HCT116 (cell line): ENCODE data around the gene COMMD6. TPM values are rescaled to one million over a fixed set of nuclear protein-coding genes. Genes with fewer than 3 reads are reported as not detected.

Source experiments
- ATAC-seq: fragments of 200-7000 bp; cut with Tn5 transposase; 2 replicates; pipeline ENCODE4 v1.9.1; 2020; ENCODE audit warnings: mild to moderate bottlenecking, moderate library complexity
- BruUV-seq: library from RNA; stranded (reverse); fragments of 400-500 nt; replicated peaks from 2 replicates; lab custom pipeline; 2021; lab: Mats Ljungman, UMichigan
- CTCF ChIA-PET: fragments of 300-600 bp; sonication (Branson Sonifier 250); formaldehyde crosslinking; loops from one replicate; lab custom pipeline; 2021; ENCODE audit warnings: antibody characterized with exemption; lab: Charles Lee
- POLR2A ChIA-PET: fragments of 300-600, 350-600 bp; sonication (Branson Sonifier 250); formaldehyde crosslinking; loops from one replicate; lab custom pipeline; 2021; ENCODE audit warnings: antibody characterized with exemption; lab: Charles Lee
- RAD21 ChIA-PET, 2 experiments: fragments of 300-600 bp; sonication (Branson Sonifier 250); formaldehyde crosslinking; loops; one replicate each; lab custom pipeline; 2023; ENCODE audit warnings: low total read pairs in 2 of 2; ENCODE audit not compliant: uncharacterized antibody in 2 of 2, unreplicated experiment in 2 of 2, low non-redundant PET in 1 of 2; lab: Charles Lee
- DNase-seq: peaks from one replicate; pipeline ENCODE4 v3.0.0-alpha.2; 2010; ENCODE audit warnings: low read depth, low spot score
- H2AFZ ChIP-seq: fragments of 200-600 bp; shearing (Covaris generic), sonication (generic); 2 replicates; pipeline ENCODE4 v1.6.1; 2017; ENCODE audit warnings: low read depth, mixed run types, mixed read lengths, antibody characterized with exemption, low read length; ENCODE audit not compliant: poor library complexity, severe bottlenecking
- H3K27ac ChIP-seq: 2 replicates; pipeline ENCODE4 v1.5.1; 2012; ENCODE audit warnings: low read depth, low read length
- H3K27me3 ChIP-seq: fragments of 200-600 bp; sonication (generic); 2 replicates; pipeline ENCODE4 v1.6.1; 2016; ENCODE audit warnings: mixed run types, low read length, mixed read lengths; ENCODE audit not compliant: insufficient read depth
- H3K36me3 ChIP-seq, 2 experiments: fragments of 200-500 bp in 1 of 2; fragments of 200-600 bp in 1 of 2; sonication (Bioruptor generic) in 1 of 2; sonication (generic) in 1 of 2; 2 replicates each; pipeline versions ENCODE4 v1.5.1 to v1.6.1; 2014 to 2016; ENCODE audit warnings: low read length in 2 of 2, inconsistent platforms in 1 of 2, mixed read lengths in 1 of 2, mixed run types in 1 of 2; ENCODE audit not compliant: insufficient read depth in 2 of 2, control insufficient read depth in 1 of 2
- H3K4me1 ChIP-seq, 2 experiments: fragments of 200-600 bp in 1 of 2; sonication (generic) in 1 of 2; 2 replicates each; pipeline versions ENCODE4 v1.5.1 to v1.6.1; 2012 to 2017; ENCODE audit warnings: low read length in 2 of 2, inconsistent platforms in 1 of 2, mild to moderate bottlenecking in 1 of 2, mixed read lengths in 1 of 2, mixed run types in 1 of 2, moderate library complexity in 1 of 2; ENCODE audit not compliant: insufficient read depth in 2 of 2, control insufficient read depth in 1 of 2
- H3K4me2 ChIP-seq: fragments of 200-600 bp; sonication (generic); 2 replicates; pipeline ENCODE4 v1.6.1; 2017; ENCODE audit warnings: mixed run types, low read length, mixed read lengths
- H3K4me3 ChIP-seq, 2 experiments: fragments of 200-600 bp in 1 of 2; sonication (generic) in 1 of 2; replicated peaks in 1 of 2; 2 replicates each; pipeline ENCODE4 v1.5.1; 2011 to 2016; ENCODE audit warnings: low read length in 2 of 2, control low read depth in 1 of 2, low read depth in 1 of 2, mild to moderate bottlenecking in 1 of 2, mixed read lengths in 1 of 2, mixed run types in 1 of 2
- H3K79me2 ChIP-seq: fragments of 200-600 bp; sonication (generic); 2 replicates; pipeline ENCODE4 v1.6.1; 2017; ENCODE audit warnings: mild to moderate bottlenecking, mixed run types, low read length, moderate library complexity, mixed read lengths; ENCODE audit not compliant: insufficient read depth
- H3K9ac ChIP-seq: fragments of 200-600 bp; sonication (generic); 2 replicates; pipeline ENCODE4 v1.6.1; 2016; ENCODE audit warnings: low read length, mixed read lengths
- H3K9me2 ChIP-seq: fragments of 200-600 bp; sonication (generic), shearing (Covaris generic); 2 replicates; pipeline ENCODE4 v1.6.1; 2017; ENCODE audit warnings: mixed run types, mild to moderate bottlenecking, moderate library complexity; ENCODE audit not compliant: insufficient read depth
- H3K9me3 ChIP-seq, 2 experiments: fragments of 200-500 bp in 1 of 2; fragments of 200-600 bp in 1 of 2; sonication (Bioruptor generic) in 1 of 2; sonication (generic) in 1 of 2; 2 replicates each; pipeline ENCODE4 v1.6.1; 2014 to 2017; ENCODE audit warnings: low read length in 2 of 2, mixed read lengths in 2 of 2, inconsistent platforms in 1 of 2, low read depth in 1 of 2, mild to moderate bottlenecking in 1 of 2, mixed run types in 1 of 2, moderate library complexity in 1 of 2; ENCODE audit not compliant: control insufficient read depth in 1 of 2, insufficient read depth in 1 of 2
- H4K20me1 ChIP-seq: fragments of 200-600 bp; sonication (generic), shearing (Covaris generic); 2 replicates; pipeline ENCODE4 v1.6.1; 2017; ENCODE audit warnings: mixed run types, mild to moderate bottlenecking, moderate library complexity; ENCODE audit not compliant: insufficient read depth
- ELF1 ChIP-seq: IDR thresholded peaks from 2 replicates; pipeline ENCODE4 v1.6.1; 2012; ENCODE audit warnings: low read depth, borderline replicate concordance
- JUND ChIP-seq: IDR thresholded peaks from 2 replicates; pipeline ENCODE4 v1.6.1; 2012
- MAX ChIP-seq: IDR thresholded peaks from 2 replicates; pipeline ENCODE4 v1.6.1; 2012
- POLR2AphosphoS5 ChIP-seq: IDR thresholded peaks from 2 replicates; pipeline ENCODE4 v1.6.1; 2011; ENCODE audit warnings: mild to moderate bottlenecking, low read depth, low read length, moderate library complexity
- SIN3A ChIP-seq: IDR thresholded peaks from 2 replicates; pipeline ENCODE4 v1.6.1; 2012; ENCODE audit warnings: low read depth
- SP1 ChIP-seq: IDR thresholded peaks from 2 replicates; pipeline ENCODE4 v1.6.1; 2012; ENCODE audit warnings: low read depth
- ZFX ChIP-seq: fragments of 450-650 bp; IDR thresholded peaks from 2 replicates; pipeline ENCODE4 v1.6.1; 2017
- intact Hi-C: fragments of 100-400 bp; cut with micrococcal nuclease; formaldehyde crosslinking; loops from 2 replicates; pipeline ENCODE4 v1.10.0; 2022
- total RNA-seq: library from RNA; stranded (reverse); gene quantifications from one replicate; pipeline ENCODE4 v1.2.1, GENCODE V29; 2021; ENCODE audit not compliant: unreplicated experiment

COMMD6 gene
- total RNA-seq, 1 experiment from 2014 or later = 108 TPM

- ATAC-seq = peak; percentile 36
Measured at GRCh38 chr13:75481176-75482069, 56.2 kb downstream of the COMMD6 start.

GRCh38 chr13:75480671-75481175 is 56.9 kb downstream of the COMMD6 start:
- no TSS peak for BruUV-seq
- H4K20me1 ChIP-seq = no peaks in the 10 kb centered on the region
- no peaks in the 10 kb centered on the region for H3K9me3 ChIP-seq
- H3K9ac ChIP-seq = peak overlapping the region; percentile 79
- peaks cover 47% of the 10 kb centered on the region for H3K79me2 ChIP-seq
- H3K4me1 ChIP-seq = peaks cover 16 to 26% of the 10 kb centered on the region in 2 experiments
- no peaks in the 10 kb centered on the region for H3K36me3 ChIP-seq
- POLR2A ChIA-PET = no interaction called here
- no peak overlapping the region for H2AFZ ChIP-seq
- H3K9me2 ChIP-seq = no peaks in the 10 kb centered on the region
- intact Hi-C loops = loop anchor here (2.0 kb wide), 1 partner anchor 108 kb away; no protein-coding TSS in a partner anchor
- peak overlapping the region; percentile 88 for H3K4me2 ChIP-seq
- TF ChIP-seq POLR2AphosphoS5 (peak; percentile 48; the same call in 1 of the 2 replicates), MAX (peak; percentile 72), SIN3A (peak; percentile 68; the same call in 1 of the 2 replicates), ELF1 (no peak), SP1 (peak; percentile 13; the same call in 1 of the 2 replicates)
- TF ChIP-seq, all 23 proteins: peak for 4
- CTCF ChIA-PET = no interaction called here
- peak; percentile 63 for DNase-seq
- Histone ChIP-seq H3K4me3 (peak overlapping the region; percentile 72 to 76), H3K27me3 (no peaks in the 10 kb centered on the region), H3K27ac (peak overlapping the region; percentile 82)
- RAD21 ChIA-PET = interaction anchor here in 1 of 2 experiments (0.7 kb wide), 1 partner anchor 37 kb away, joined by 6 read pairs; no protein-coding TSS in a partner anchor
- peak; percentile 25 for ATAC-seq

More at GRCh38 chr13:75481176-75482069, 56.2 kb downstream of the COMMD6 start:
- Histone ChIP-seq H3K4me3 (peak overlapping the region; percentile 72 to 76), H3K79me2 (peaks cover 43% of the 10 kb centered on the region), H3K9me2 (no peaks in the 10 kb centered on the region), H3K27ac (peak overlapping the region; percentile 82), H4K20me1 (no peaks in the 10 kb centered on the region), H3K27me3 (no peaks in the 10 kb centered on the region), H3K4me1 (peaks cover 22 to 33% of the 10 kb centered on the region in 2 experiments), H3K4me2 (peak overlapping the region; percentile 88), H3K9me3 (no peaks in the 10 kb centered on the region), H2AFZ (no peak overlapping the region), H3K9ac (peak overlapping the region; percentile 79), H3K36me3 (no peaks in the 10 kb centered on the region)
- BruUV-seq = no TSS peak
- intact Hi-C loops = loop anchor here (2.0 kb wide), 2 partner anchors 67 to 109 kb away; partner anchors contain the start of gene UCHL3
- ChIA-PET CTCF (interaction anchor here (0.6 to 1.9 kb wide), 16 partner anchors 7 to 187 kb away, joined by 3 to 13 read pairs (median 4); no protein-coding TSS in a partner anchor), POLR2A (interaction anchor here (1.2 kb wide), 1 partner anchor 69 kb away, joined by 4 read pairs; the partner anchor contains the start of gene UCHL3), RAD21 (interaction anchor here in 1 of 2 experiments (0.7 to 1.1 kb wide), 2 partner anchors 37 to 67 kb away, joined by 3 to 6 read pairs; no protein-coding TSS in a partner anchor)
- DNase-seq = no peak
- TF ChIP-seq ZFX (peak; percentile 40; the same call in 1 of the 2 replicates), JUND (no peak)
- TF ChIP-seq, all 23 proteins: peak for 1
